Muscle layer of duodenum (tissue), 2 donors: ENCODE data around the gene DUSP22.
"Not testable (repeated sequence)": the region's sequence is repeated elsewhere in the genome, so short reads cannot be mapped to it uniquely, and the experiment has no call there.

Experiments used
- H3K27ac ChIP-seq: one replicate; pipeline ENCODE4 v1.7.0; 2013; ENCODE audit warnings: mild to moderate bottlenecking, low read length
- H3K27me3 ChIP-seq: one replicate; pipeline ENCODE4 v1.7.0; 2013; ENCODE audit warnings: low read depth, mild to moderate bottlenecking, control low read depth, low read length
- H3K36me3 ChIP-seq, 2 donors: one replicate each; pipeline ENCODE4 v1.7.0; 2013; ENCODE audit warnings: low read length in 2 of 2, control low read depth in 1 of 2, mild to moderate bottlenecking in 1 of 2; ENCODE audit not compliant: insufficient read depth in 2 of 2, control insufficient read depth in 1 of 2
- H3K4me1 ChIP-seq, 2 donors: one replicate each; pipeline ENCODE4 v1.7.0; 2013; ENCODE audit warnings: low read length in 2 of 2, mild to moderate bottlenecking in 2 of 2, control low read depth in 1 of 2, moderate library complexity in 1 of 2; ENCODE audit not compliant: insufficient read depth in 2 of 2, control insufficient read depth in 1 of 2
- H3K4me3 ChIP-seq, 2 donors: one replicate each; pipeline ENCODE4 v1.7.0; 2013; ENCODE audit warnings: low read length in 2 of 2, low read depth in 1 of 2, mild to moderate bottlenecking in 1 of 2
- H3K9me3 ChIP-seq, 2 donors: one replicate each; pipeline ENCODE4 v1.7.0; 2013; ENCODE audit warnings: low read length in 2 of 2, control low read depth in 1 of 2, mild to moderate bottlenecking in 1 of 2; ENCODE audit not compliant: control insufficient read depth in 1 of 2
- donor health status: healthy.

Gene DUSP22

GRCh38 chr6:281469-282103, 10.7 kb upstream of the DUSP22 start:
- Histone ChIP-seq H3K4me3 (no peak overlapping the region), H3K9me3 (no peaks in the 10 kb centered on the region), H3K27me3 (no peaks in the 10 kb centered on the region), H3K4me1 (no peaks in the 10 kb centered on the region), H3K36me3 (no peaks in the 10 kb centered on the region), H3K27ac (no peak overlapping the region)

DNA sequence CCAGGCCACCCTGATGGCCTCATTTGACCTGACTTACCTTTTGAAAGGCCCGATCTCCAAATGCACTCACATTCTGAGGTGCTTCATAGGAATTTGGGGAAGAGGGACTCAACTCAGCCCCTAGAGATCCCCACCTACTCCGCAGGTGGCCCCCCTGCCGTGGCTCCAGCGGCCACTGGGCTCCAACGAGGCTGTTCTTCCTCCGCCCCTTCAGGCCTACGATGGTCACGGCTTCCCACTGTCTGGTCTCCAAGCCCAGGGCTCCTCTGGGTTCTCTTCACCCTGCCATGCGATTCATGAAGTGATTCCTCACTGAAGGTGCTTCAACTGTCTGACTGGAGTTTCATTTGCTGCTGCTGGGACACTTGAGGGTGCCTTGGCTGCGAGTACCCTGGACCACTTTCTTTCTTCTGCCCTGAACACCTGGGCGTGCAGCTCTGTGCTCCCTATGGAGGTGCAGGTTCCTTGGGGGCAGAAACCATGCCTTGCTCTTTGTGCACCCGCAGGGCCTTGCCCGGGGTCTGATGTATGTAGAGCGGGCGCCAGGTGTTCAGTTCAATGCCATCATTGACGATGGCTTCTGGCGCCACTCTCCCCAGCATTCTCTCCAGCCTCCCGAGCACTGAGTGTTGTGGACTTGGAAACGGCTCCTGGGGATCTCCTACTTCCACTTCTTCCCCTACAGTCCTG, 10.0 kb upstream of the DUSP22 start:
- no peaks in the 10 kb centered on the region for H3K4me1 ChIP-seq
- H3K27ac ChIP-seq, result no peak overlapping the region
- no peaks in the 10 kb centered on the region for H3K9me3 ChIP-seq
- H3K4me3 ChIP-seq, result no peak overlapping the region
- H3K36me3 ChIP-seq, result no peaks in the 10 kb centered on the region
- H3K27me3 ChIP-seq, result no peaks in the 10 kb centered on the region

GRCh38 chr6:282867-283416, 9.3 kb upstream of the DUSP22 start:
- Histone ChIP-seq H3K27ac (no peak overlapping the region), H3K36me3 (no peaks in the 10 kb centered on the region), H3K4me3 (no peak overlapping the region), H3K9me3 (no peaks in the 10 kb centered on the region), H3K4me1 (no peaks in the 10 kb centered on the region), H3K27me3 (no peaks in the 10 kb centered on the region)

DNA sequence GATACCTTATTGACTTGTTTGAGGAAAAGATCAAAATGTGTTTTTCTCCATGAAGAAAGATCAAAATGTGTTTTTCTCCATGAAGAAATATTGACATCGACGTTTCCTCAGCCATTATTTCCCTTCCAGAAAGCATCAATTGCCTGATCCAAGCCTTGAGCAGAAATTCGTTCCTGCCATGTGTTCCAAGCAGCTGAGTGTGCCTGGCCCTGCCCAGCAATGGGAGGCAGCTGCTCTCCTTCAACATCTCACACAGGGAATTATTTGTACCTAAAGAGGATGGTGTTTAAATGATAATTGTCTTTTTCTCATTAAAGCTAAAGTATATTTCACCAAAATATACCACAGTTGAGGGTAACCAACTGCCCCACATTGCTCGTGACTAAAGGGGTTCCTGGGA, 7.8 kb upstream of the DUSP22 start:
- Histone ChIP-seq H3K27me3 (no peaks in the 10 kb centered on the region), H3K9me3 (no peaks in the 10 kb centered on the region), H3K4me1 (no peaks in the 10 kb centered on the region), H3K4me3 (no peak overlapping the region), H3K27ac (no peak overlapping the region), H3K36me3 (no peaks in the 10 kb centered on the region)

GRCh38 chr6:285030-285771, 7.1 kb upstream of the DUSP22 start:
- Histone ChIP-seq H3K4me3 (no peak overlapping the region), H3K9me3 (no peaks in the 10 kb centered on the region), H3K27me3 (no peaks in the 10 kb centered on the region), H3K4me1 (no peaks in the 10 kb centered on the region), H3K27ac (no peak overlapping the region), H3K36me3 (no peaks in the 10 kb centered on the region)

DNA sequence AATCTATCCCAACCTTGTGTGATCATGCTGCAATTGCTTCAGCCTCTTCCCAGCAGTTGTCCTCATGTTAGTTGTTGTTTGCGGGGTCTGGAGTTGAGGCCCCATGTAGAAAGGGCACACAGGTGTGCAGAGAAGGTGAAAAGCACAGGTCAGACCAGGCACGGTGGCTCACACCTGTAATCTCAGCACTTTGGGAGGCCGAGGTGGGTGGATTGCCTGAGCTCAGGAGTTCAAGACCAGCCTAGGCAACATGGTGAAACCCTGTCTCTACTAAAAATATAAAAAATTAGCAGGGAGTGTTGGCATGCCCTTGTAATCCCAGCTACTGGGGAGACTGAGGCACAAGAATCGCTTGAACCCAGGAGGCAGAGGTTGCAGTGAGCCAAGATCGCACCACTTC, 6.4 kb upstream of the DUSP22 start:
- H3K4me1 ChIP-seq, H3K4me3 ChIP-seq, H3K27ac ChIP-seq, H3K36me3 ChIP-seq, H3K9me3 ChIP-seq, H3K27me3 ChIP-seq: not testable (repeated sequence)

DNA sequence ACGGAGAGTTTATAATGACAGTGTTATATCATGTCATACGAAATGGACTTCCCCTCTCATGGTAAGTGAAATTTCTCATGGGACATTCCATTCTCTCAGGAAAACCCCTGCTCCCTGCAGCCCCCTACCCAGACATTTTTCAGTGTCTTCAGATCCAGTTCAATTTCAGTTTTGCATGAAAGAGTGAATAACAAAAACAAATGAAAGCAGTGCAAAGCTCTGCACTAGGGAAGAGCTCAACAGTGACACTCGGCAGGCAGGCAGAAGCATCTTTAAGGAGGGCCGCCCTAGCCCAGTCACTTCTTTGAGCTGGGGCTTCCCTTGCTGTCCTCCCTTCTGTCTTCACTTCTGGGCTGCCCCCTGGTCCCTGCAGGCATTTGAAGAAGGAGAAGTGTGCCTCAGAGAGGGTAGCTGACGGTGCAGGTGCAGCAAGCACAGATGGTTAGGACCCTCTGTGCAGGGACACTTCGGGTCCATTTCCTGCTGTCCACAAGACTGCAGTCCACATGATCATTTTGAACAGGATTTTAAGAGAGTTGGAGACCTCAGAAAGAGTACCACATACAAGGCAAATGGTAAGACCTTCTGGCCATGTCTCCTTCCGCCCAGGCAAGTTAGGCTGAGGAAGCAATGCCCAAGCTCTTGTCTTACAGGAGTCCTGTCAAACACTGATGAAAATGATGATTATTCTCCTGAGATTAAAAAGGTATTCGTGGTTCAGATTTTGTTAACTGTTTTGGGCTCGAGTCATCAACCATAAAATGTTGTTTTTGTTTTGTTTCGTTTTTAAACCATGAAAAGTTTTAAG, 5.4 kb upstream of the DUSP22 start:
- Histone ChIP-seq H3K4me3 (no peak overlapping the region), H3K4me1 (peaks cover 0 to 4% of the 10 kb centered on the region in 2 donors), H3K27ac (no peak overlapping the region), H3K9me3 (no peaks in the 10 kb centered on the region), H3K27me3 (no peaks in the 10 kb centered on the region), H3K36me3 (no peaks in the 10 kb centered on the region)

- H3K27me3 ChIP-seq, result no peaks in the 10 kb centered on the region
- no peaks in the 10 kb centered on the region for H3K36me3 ChIP-seq
- H3K4me3 ChIP-seq, result no peak overlapping the region
- H3K27ac ChIP-seq, result no peak overlapping the region
- H3K9me3 ChIP-seq, result no peaks in the 10 kb centered on the region
- H3K4me1 ChIP-seq, result peaks cover 0 to 4% of the 10 kb centered on the region in 2 donors
These were observed 4.8 kb upstream of the DUSP22 start for GRCh38 chr6:287489-287860.

DNA sequence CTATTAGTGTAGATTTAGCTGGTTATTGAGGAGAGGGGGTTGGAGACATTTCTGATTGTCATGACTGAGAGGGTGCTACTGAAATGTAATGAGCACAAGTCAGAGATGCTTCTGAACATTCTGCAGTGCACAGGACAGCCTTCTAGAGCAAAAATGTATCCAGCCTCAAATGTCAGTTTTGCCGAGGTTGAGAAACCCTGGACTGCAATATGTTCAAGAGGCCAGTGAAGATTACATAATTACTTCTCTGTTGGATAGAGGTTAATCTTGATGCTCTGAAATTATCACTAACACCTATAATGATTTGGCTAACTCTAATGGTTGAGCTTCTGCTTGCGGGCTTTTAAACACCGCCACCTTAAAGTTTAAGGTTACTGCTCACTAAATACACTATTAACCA, 3.4 kb upstream of the DUSP22 start:
- no peaks in the 10 kb centered on the region for H3K36me3 ChIP-seq
- no peak overlapping the region for H3K27ac ChIP-seq
- no peak overlapping the region for H3K4me3 ChIP-seq
- no peaks in the 10 kb centered on the region for H3K9me3 ChIP-seq
- no peaks in the 10 kb centered on the region for H3K27me3 ChIP-seq
- peaks cover 0 to 6% of the 10 kb centered on the region in 2 donors for H3K4me1 ChIP-seq

DNA sequence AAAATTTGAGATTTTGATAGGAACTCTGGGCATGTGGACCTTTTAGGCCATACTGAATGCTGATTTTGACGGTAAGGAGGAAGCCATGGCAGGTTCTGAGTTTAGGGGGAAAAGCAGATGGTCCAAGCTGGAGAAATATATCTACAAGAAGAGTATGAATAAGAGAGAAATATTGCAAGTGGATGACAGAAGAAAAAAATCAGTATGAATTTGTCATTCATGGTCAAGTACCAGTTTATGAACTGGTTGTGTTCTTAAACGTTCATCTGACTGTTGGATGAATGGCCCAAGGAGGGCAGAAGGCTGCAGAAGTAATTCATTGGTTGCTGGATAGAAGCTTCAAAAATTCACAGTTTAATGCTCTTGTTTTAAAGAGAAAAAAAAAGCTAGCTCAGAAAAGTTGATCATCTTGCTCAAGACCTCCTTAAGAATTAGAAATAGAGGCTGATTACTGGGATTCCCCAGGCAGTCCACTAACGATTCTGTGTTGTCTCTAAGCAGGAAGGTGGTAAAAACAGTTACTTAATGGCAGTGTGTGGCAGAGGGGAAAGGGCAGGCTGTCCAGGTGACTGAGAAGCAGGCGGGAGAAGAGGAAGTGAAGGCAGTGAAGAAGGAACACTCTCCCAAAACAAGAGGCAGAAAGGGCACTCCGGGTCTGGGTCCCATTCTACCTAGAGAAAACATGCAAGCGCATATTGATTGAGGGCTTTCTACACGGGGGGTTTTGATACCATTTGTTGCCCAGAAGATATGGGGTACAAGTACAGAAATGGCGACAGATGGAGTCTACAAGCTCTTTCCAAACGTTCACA, 2.0 kb upstream of the DUSP22 start:
- Histone ChIP-seq H3K36me3 (no peaks in the 10 kb centered on the region), H3K27me3 (no peaks in the 10 kb centered on the region), H3K4me1 (peaks cover 0 to 10% of the 10 kb centered on the region in 2 donors), H3K27ac (no peak overlapping the region), H3K9me3 (no peaks in the 10 kb centered on the region), H3K4me3 (no peak overlapping the region)
